ENCODE data around the gene NASP. TPM values are rescaled to one million over a fixed set of nuclear protein-coding genes. Genes with fewer than 3 reads are reported as not detected.

NASP gene
- total RNA-seq, 4 donors from 2014 or later, result 44.2 to 79.3 (median 55.9) TPM

DNA sequence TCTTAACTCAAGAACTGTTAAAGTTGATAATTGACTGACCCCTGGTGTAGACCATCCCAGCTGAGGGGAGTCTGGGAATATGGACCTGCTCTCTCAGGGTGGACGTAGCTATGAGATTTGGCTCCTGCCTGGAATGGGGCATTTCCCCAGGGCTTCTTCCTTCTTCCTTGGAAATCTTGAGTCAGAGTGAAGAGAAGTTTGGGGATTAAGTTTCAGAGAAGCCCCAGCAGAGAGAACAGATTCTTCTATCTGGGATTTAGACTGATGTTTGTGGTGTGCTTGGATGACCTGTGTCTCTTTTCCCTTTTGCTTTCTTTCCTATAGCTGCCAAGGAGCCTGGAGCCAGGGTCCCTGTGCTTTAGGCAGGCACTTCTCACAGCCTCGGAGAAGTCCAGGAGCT is 20.0 kb upstream of the NASP start:
- Histone ChIP-seq H3K27ac (no peak overlapping the region), H3K27me3 (no peaks in the 10 kb centered on the region), H3K36me3 (peaks cover 49% of the 10 kb centered on the region), H3K4me1 (peaks cover 22% of the 10 kb centered on the region), H3K9me3 (no peaks in the 10 kb centered on the region), H3K4me3 (no peak overlapping the region)
- no peak for DNase-seq (ENCODE audit: low spot score in 2 of 2)
- WGBS, result 85% methylated on average over 2 of the region's 2 CpGs
- TF ChIP-seq CTCF (IDR thresholded peaks at IDR 0.05) (no peak), POLR2A (IDR thresholded peaks at IDR 0.05) (no peak), EP300 (IDR thresholded peaks at IDR 0.05) (no peak), POLR2AphosphoS5 (IDR thresholded peaks at IDR 0.05) (no peak)

DNA sequence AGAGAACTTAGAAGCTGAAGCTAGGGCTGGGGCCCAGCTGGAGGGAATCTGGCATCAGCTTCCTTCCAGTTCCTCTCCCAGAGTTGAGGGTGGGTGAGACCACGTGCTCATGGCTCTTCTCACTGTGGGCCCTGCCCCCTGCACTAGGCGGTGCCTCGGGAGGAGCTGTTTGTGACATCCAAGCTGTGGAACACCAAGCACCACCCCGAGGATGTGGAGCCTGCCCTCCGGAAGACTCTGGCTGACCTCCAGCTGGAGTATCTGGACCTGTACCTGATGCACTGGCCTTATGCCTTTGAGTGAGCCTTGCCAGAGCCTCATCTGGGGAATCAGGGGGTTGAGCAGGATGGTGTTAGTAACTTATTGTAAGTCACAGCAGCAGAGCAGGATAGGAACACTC is 17.1 kb upstream of the NASP start:
- Histone ChIP-seq H3K4me1 (peaks cover 30% of the 10 kb centered on the region), H3K27ac (peak overlapping the region; percentile 37), H3K27me3 (no peaks in the 10 kb centered on the region), H3K4me3 (no peak overlapping the region), H3K36me3 (peaks cover 54% of the 10 kb centered on the region), H3K9me3 (no peaks in the 10 kb centered on the region)
- 19% methylated on average over 4 of the region's 5 CpGs for WGBS
- TF ChIP-seq POLR2AphosphoS5 (IDR thresholded peaks at IDR 0.05) (no peak), POLR2A (IDR thresholded peaks at IDR 0.05) (no peak), EP300 (IDR thresholded peaks at IDR 0.05) (no peak), CTCF (IDR thresholded peaks at IDR 0.05) (no peak)
- DNase-seq (ENCODE audit: low spot score in 2 of 2), result peak; percentile 76 to 82

DNA sequence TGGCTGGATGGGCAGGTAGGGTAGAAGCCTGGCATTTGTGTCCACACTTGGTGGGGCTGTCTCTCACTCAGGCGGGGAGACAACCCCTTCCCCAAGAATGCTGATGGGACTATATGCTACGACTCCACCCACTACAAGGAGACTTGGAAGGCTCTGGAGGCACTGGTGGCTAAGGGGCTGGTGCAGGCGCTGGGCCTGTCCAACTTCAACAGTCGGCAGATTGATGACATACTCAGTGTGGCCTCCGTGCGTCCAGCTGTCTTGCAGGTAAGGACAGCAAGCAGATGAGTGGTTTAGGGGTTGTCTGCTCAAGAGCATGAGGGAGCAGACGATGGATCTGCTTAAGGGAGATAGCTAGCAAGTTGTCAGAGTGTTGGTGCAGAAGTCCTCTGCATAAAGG is 15.9 kb upstream of the NASP start:
- Histone ChIP-seq H3K4me1 (peaks cover 30% of the 10 kb centered on the region), H3K27me3 (no peaks in the 10 kb centered on the region), H3K36me3 (peaks cover 45% of the 10 kb centered on the region), H3K9me3 (no peaks in the 10 kb centered on the region), H3K27ac (no peak overlapping the region), H3K4me3 (no peak overlapping the region)
- WGBS, result 76% methylated on average over 7 of the region's 7 CpGs
- no peak for TF ChIP-seq EP300 (IDR thresholded peaks at IDR 0.05)
- TF ChIP-seq POLR2AphosphoS5 (IDR thresholded peaks at IDR 0.05), result no peak
- TF ChIP-seq POLR2A (IDR thresholded peaks at IDR 0.05), result no peak
- no peak for TF ChIP-seq CTCF (IDR thresholded peaks at IDR 0.05)
- DNase-seq (ENCODE audit: low spot score in 2 of 2), result no peak

GRCh38 chr1:45568421-45568820 is 15.4 kb upstream of the NASP start:
- H3K27ac ChIP-seq, result no peak overlapping the region
- no peak for DNase-seq (ENCODE audit: low spot score in 2 of 2)
- peaks cover 30% of the 10 kb centered on the region for H3K4me1 ChIP-seq
- no peaks in the 10 kb centered on the region for H3K27me3 ChIP-seq
- 50% methylated on average over 1 of the region's 4 CpGs for WGBS
- no peak for TF ChIP-seq EP300 (IDR thresholded peaks at IDR 0.05)
- TF ChIP-seq POLR2AphosphoS5 (IDR thresholded peaks at IDR 0.05), result peak in 2 of 3 donors; percentile 10 to 64
- H3K4me3 ChIP-seq, result no peak overlapping the region
- H3K9me3 ChIP-seq, result no peaks in the 10 kb centered on the region
- peaks cover 45% of the 10 kb centered on the region for H3K36me3 ChIP-seq

DNA sequence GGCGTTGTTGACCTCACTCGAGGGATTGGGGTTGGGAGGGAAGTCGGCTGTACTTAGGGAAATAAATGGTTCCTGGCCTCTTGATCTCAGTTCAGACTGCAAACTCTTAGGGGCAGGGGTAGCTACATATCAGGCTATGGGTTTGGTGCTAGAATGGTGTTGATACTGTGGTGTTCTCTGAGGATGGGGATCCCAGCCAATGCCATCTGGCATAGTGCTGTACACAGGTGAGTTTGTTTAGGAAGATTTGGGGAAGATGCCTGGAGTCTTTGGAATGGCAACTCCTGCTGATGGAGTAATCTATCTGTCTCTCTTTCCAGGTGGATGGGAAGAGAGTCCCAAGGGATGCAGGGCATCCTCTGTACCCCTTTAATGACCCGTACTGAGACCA is 14.3 kb upstream of the NASP start:
- 53% methylated on average over 4 of the region's 4 CpGs for WGBS
- Histone ChIP-seq H3K27ac (no peak overlapping the region), H3K4me1 (peaks cover 30% of the 10 kb centered on the region), H3K9me3 (no peaks in the 10 kb centered on the region), H3K4me3 (no peak overlapping the region), H3K36me3 (peaks cover 37% of the 10 kb centered on the region), H3K27me3 (no peaks in the 10 kb centered on the region)
- no peak for DNase-seq (ENCODE audit: low spot score in 2 of 2)
- TF ChIP-seq EP300 (IDR thresholded peaks at IDR 0.05), result no peak

- 8% methylated on average over 7 of the region's 8 CpGs for WGBS
- Histone ChIP-seq H3K4me3 (no peak overlapping the region), H3K36me3 (peaks cover 36% of the 10 kb centered on the region), H3K4me1 (peaks cover 30% of the 10 kb centered on the region), H3K27ac (no peak overlapping the region), H3K9me3 (no peaks in the 10 kb centered on the region), H3K27me3 (no peaks in the 10 kb centered on the region)
- TF ChIP-seq POLR2A (IDR thresholded peaks at IDR 0.05), result no peak
- TF ChIP-seq POLR2AphosphoS5 (IDR thresholded peaks at IDR 0.05), result no peak
- TF ChIP-seq CTCF (IDR thresholded peaks at IDR 0.05), result peak; percentile 89 to 98
- DNase-seq (ENCODE audit: low spot score in 2 of 2), result peak; percentile 78 to 86
These were observed 13.8 kb upstream of the NASP start for GRCh38 chr1:45569962-45570581.
